ENCODE data around the gene NSD2. TPM values are rescaled to one million over a fixed set of nuclear protein-coding genes. Genes with fewer than 3 reads are reported as not detected.

NSD2 gene
- total and polyA plus RNA-seq, 2 experiments from 2014 or later: 25.7 to 30.8 TPM

GRCh38 chr4:1940566-1940965, 69.4 kb downstream of the NSD2 start:
- no peaks in the 10 kb centered on the region for H3K36me3 ChIP-seq (replicated peaks; ENCODE audit: insufficient read depth, low read depth)
- WGBS (ENCODE audit: low lambda C conversion rate, missing lambda C conversion rate): 91% methylated on average over 7 of the region's 7 CpGs
- H3K4me3 ChIP-seq: no peak overlapping the region
- no peaks in the 10 kb centered on the region for H3K9me3 ChIP-seq (ENCODE audit: low read depth)
- H2AFZ ChIP-seq: no peak overlapping the region
- H3K27me3 ChIP-seq: no peaks in the 10 kb centered on the region
- no peaks in the 10 kb centered on the region for H3K4me1 ChIP-seq (ENCODE audit: insufficient read depth)
- no peaks in the 10 kb centered on the region for H3K79me2 ChIP-seq
- H3K4me2 ChIP-seq: no peak overlapping the region
- no peak for DNase-seq (ENCODE audit: low spot score)
- TF ChIP-seq EZH2phosphoT487 (IDR thresholded peaks at IDR 0.05; ENCODE audit: low read depth, severe bottlenecking, unreplicated experiment): no peak
- no peak for TF ChIP-seq EZH2 (IDR thresholded peaks at IDR 0.05; ENCODE audit: borderline replicate concordance)
- TF ChIP-seq CTCF (IDR thresholded peaks at IDR 0.05; ENCODE audit: poor library complexity): no peak
- no peaks in the 10 kb centered on the region for H4K20me1 ChIP-seq (ENCODE audit: insufficient read depth, poor library complexity, severe bottlenecking)
- no peaks in the 10 kb centered on the region for H3K9me2 ChIP-seq (replicated peaks; ENCODE audit: insufficient read depth)
- peak overlapping the region; percentile 41 for H3K27ac ChIP-seq

GRCh38 chr4:1943928-1944327, 72.7 kb downstream of the NSD2 start:
- TF ChIP-seq CTCF (IDR thresholded peaks at IDR 0.05; ENCODE audit: poor library complexity) (no peak), EZH2 (IDR thresholded peaks at IDR 0.05; ENCODE audit: borderline replicate concordance) (no peak), EZH2phosphoT487 (IDR thresholded peaks at IDR 0.05; ENCODE audit: low read depth, severe bottlenecking, unreplicated experiment) (no peak)
- Histone ChIP-seq H3K9me2 (replicated peaks; ENCODE audit: insufficient read depth) (no peaks in the 10 kb centered on the region), H4K20me1 (ENCODE audit: insufficient read depth, poor library complexity, severe bottlenecking) (no peaks in the 10 kb centered on the region), H3K9me3 (ENCODE audit: low read depth) (no peaks in the 10 kb centered on the region), H3K27ac (no peak overlapping the region), H3K4me2 (no peak overlapping the region), H3K4me1 (ENCODE audit: insufficient read depth) (no peaks in the 10 kb centered on the region), H3K27me3 (no peaks in the 10 kb centered on the region), H2AFZ (no peak overlapping the region), H3K4me3 (no peak overlapping the region), H3K36me3 (replicated peaks; ENCODE audit: insufficient read depth, low read depth) (no peaks in the 10 kb centered on the region), H3K79me2 (no peaks in the 10 kb centered on the region)
- 97% methylated on average over 7 of the region's 7 CpGs for WGBS (ENCODE audit: low lambda C conversion rate, missing lambda C conversion rate)
- DNase-seq (ENCODE audit: low spot score): no peak

GRCh38 chr4:1945124-1945895, 74.1 kb downstream of the NSD2 start:
- no peak overlapping the region for H3K4me3 ChIP-seq
- WGBS (ENCODE audit: low lambda C conversion rate, missing lambda C conversion rate): 83% methylated on average over 11 of the region's 11 CpGs
- no peaks in the 10 kb centered on the region for H3K79me2 ChIP-seq
- H3K9me3 ChIP-seq (ENCODE audit: low read depth): no peaks in the 10 kb centered on the region
- no peaks in the 10 kb centered on the region for H3K9me2 ChIP-seq (replicated peaks; ENCODE audit: insufficient read depth)
- no peak overlapping the region for H3K27ac ChIP-seq
- no peak overlapping the region for H3K4me2 ChIP-seq
- H2AFZ ChIP-seq: no peak overlapping the region
- no peak for TF ChIP-seq CTCF (IDR thresholded peaks at IDR 0.05; ENCODE audit: poor library complexity)
- no peaks in the 10 kb centered on the region for H3K36me3 ChIP-seq (replicated peaks; ENCODE audit: insufficient read depth, low read depth)
- no peaks in the 10 kb centered on the region for H4K20me1 ChIP-seq (ENCODE audit: insufficient read depth, poor library complexity, severe bottlenecking)
- DNase-seq (ENCODE audit: low spot score): no peak
- no peaks in the 10 kb centered on the region for H3K4me1 ChIP-seq (ENCODE audit: insufficient read depth)
- H3K27me3 ChIP-seq: no peaks in the 10 kb centered on the region
